Glutamatergic neuron (in vitro differentiated cells): ENCODE measurements around the gene KCNH3. TPM values are rescaled to one million over a fixed set of nuclear protein-coding genes. Genes with fewer than 3 reads are reported as not detected.
A peak's percentile ranks its signal among the peaks of the same experiment; 100 is the strongest.

Experiments used
- DNase-seq: peaks from one replicate; pipeline ENCODE4 v3.0.0; 2022
- H3K27ac Mint-ChIP-seq: one replicate; pipeline ENCODE4 v1.8.0; 2020; ENCODE audit warnings: mild to moderate bottlenecking, mixed read lengths, inconsistent platforms; ENCODE audit not compliant: unreplicated experiment
- H3K27me3 Mint-ChIP-seq: one replicate; pipeline ENCODE4 v1.8.0; 2020; ENCODE audit warnings: mild to moderate bottlenecking, moderate library complexity, mixed read lengths, inconsistent platforms; ENCODE audit not compliant: unreplicated experiment
- H3K36me3 Mint-ChIP-seq: one replicate; pipeline ENCODE4 v1.8.0; 2020; ENCODE audit warnings: mild to moderate bottlenecking, mixed read lengths, inconsistent platforms; ENCODE audit not compliant: unreplicated experiment
- H3K4me1 Mint-ChIP-seq: one replicate; pipeline ENCODE4 v1.8.0; 2020; ENCODE audit warnings: mild to moderate bottlenecking, low read depth, mixed read lengths, inconsistent platforms; ENCODE audit not compliant: unreplicated experiment
- H3K4me3 Mint-ChIP-seq: one replicate; pipeline ENCODE4 v1.8.0; 2020; ENCODE audit warnings: mild to moderate bottlenecking, mixed read lengths, inconsistent platforms; ENCODE audit not compliant: unreplicated experiment
- H3K9me3 Mint-ChIP-seq: one replicate; pipeline ENCODE4 v1.8.0; 2020; ENCODE audit warnings: mild to moderate bottlenecking, moderate library complexity, mixed read lengths, inconsistent platforms; ENCODE audit not compliant: unreplicated experiment
- total RNA-seq: library from RNA; stranded (reverse); fragmentation: NEBNext Ultra II Directional; extraction: Animal tissue kit (Norgen Biotek cat#: 25700); gene quantifications from one replicate; pipeline ENCODE4 v1.2.1, GENCODE V29; 2021; ENCODE audit not compliant: unreplicated experiment
- TF ChIP-seq, protein P1 (sequence below): fragments of 200-600 bp; sonication (generic); IDR thresholded peaks from one replicate; pipeline ENCODE4 v1.5.0; 2021; ENCODE audit not compliant: partially characterized antibody, unreplicated experiment

The KCNH3 gene
- total RNA-seq, 1 donor from 2014 or later, result 5.9 TPM

GRCh38 chr12:49565406-49566265 is 26.8 kb downstream of the KCNH3 start:
- Mint-ChIP-seq H3K4me1 (peaks cover 31% of the 10 kb centered on the region), H3K4me3 (no peak overlapping the region), H3K36me3 (peaks cover 13% of the 10 kb centered on the region), H3K9me3 (peaks cover 11% of the 10 kb centered on the region), H3K27me3 (peaks cover 10% of the 10 kb centered on the region), H3K27ac (peak overlapping the region; percentile 64)
- TF ChIP-seq, protein P1, sequence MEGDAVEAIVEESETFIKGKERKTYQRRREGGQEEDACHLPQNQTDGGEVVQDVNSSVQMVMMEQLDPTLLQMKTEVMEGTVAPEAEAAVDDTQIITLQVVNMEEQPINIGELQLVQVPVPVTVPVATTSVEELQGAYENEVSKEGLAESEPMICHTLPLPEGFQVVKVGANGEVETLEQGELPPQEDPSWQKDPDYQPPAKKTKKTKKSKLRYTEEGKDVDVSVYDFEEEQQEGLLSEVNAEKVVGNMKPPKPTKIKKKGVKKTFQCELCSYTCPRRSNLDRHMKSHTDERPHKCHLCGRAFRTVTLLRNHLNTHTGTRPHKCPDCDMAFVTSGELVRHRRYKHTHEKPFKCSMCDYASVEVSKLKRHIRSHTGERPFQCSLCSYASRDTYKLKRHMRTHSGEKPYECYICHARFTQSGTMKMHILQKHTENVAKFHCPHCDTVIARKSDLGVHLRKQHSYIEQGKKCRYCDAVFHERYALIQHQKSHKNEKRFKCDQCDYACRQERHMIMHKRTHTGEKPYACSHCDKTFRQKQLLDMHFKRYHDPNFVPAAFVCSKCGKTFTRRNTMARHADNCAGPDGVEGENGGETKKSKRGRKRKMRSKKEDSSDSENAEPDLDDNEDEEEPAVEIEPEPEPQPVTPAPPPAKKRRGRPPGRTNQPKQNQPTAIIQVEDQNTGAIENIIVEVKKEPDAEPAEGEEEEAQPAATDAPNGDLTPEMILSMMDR, result no peak
- DNase-seq, result no peak

- peaks cover 10% of the 10 kb centered on the region for H3K27me3 Mint-ChIP-seq
- H3K36me3 Mint-ChIP-seq, result peaks cover 8% of the 10 kb centered on the region
- peak overlapping the region; percentile 42 for H3K4me3 Mint-ChIP-seq
- H3K27ac Mint-ChIP-seq, result peak overlapping the region; percentile 55
- peaks cover 11% of the 10 kb centered on the region for H3K9me3 Mint-ChIP-seq
- no peak for DNase-seq
- H3K4me1 Mint-ChIP-seq, result peaks cover 31% of the 10 kb centered on the region
- TF ChIP-seq, protein P1, result no peak
Observed at GRCh38 chr12:49566361-49566760, 27.5 kb downstream of the KCNH3 start.

DNA sequence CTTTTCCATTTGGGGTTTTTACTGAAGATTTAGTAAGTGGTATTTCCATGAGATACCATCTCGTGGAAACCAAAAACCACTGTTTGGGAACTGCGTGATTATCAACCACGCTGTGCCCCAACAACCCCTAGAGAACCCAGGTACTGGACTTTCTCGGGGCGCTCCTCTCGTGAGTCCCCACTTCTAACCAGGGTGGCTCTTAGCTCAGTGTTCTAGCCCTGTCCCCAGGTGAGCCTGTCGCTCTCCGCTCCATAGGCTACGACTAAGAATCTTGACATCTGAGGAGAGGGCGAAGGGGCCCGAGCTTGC is 28.4 kb downstream of the KCNH3 start:
- TF ChIP-seq, protein P1, result no peak
- DNase-seq, result no peak
- Mint-ChIP-seq H3K4me1 (peaks cover 26% of the 10 kb centered on the region), H3K4me3 (peak overlapping the region; percentile 100), H3K27me3 (peaks cover 10% of the 10 kb centered on the region), H3K36me3 (peaks cover 10% of the 10 kb centered on the region), H3K9me3 (peaks cover 9% of the 10 kb centered on the region), H3K27ac (peak overlapping the region; percentile 98)

DNA sequence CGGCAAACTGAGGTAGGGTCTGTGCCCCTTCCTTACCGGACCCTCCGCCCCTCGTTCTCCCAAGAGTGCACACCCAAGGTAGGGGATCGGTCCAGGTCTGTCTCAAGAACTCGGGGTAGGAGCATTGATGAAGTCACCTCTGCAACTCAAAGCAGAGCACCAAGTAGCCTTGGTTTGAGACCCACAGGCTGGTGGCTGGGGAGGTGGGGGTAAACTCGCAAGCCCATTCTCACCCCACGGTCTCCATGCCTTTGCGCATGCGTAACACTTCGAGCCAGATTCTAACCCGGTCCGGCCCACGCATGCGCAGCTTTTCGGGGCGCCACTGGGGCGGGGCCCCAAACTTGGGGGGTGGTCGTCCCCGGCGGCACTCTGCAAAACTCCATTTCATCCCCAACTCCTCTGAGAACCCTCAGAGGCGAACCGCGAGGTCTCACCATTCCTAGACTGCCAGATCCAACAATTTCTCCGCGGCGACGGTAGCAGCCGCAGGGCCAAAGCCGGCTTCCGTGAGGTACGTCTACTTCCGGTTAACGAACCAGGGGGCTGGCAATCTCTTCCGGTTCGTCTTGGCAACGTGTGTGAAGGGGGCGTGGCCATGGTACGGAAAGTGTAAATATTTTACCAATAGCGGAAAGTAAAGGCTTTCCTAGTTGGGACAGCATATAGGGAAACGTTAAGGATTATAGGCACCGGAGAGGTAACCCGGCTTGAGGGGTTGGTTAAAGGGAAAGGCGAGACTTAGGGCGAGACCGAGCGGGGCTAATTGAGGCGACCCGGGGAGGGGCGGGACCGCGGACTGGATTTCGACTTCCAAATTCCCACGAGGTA is 29.0 kb downstream of the KCNH3 start, which contains the start of gene MCRS1:
TSS of gene MCRS1 (minus strand) at position 532 of the 831 bp plus-strand sequence. CDS start 1,411 bp downstream, outside the sequence.
- peak; percentile 80 for DNase-seq
- peaks cover 8% of the 10 kb centered on the region for H3K27me3 Mint-ChIP-seq
- peaks cover 5% of the 10 kb centered on the region for H3K9me3 Mint-ChIP-seq
- peak within 1 kb of the TSS; percentile 98 for H3K27ac Mint-ChIP-seq
- H3K4me3 Mint-ChIP-seq, result peak within 1 kb of the TSS; percentile 100
- peaks cover 5% of the 10 kb centered on the region for H3K36me3 Mint-ChIP-seq
- TF ChIP-seq, protein P1, result no peak
- H3K4me1 Mint-ChIP-seq, result peaks cover 20% of the 10 kb centered on the region
